Raji (cell line): Measurements from ENCODE around the gene KRT79.

Source experiments
- POLR2A ChIP-seq: IDR thresholded peaks from 2 replicates; pipeline ENCODE4 v1.6.1; 2011; ENCODE audit warnings: low read depth, low read length, control low read depth; ENCODE audit not compliant: insufficient read depth

The KRT79 gene

DNA sequence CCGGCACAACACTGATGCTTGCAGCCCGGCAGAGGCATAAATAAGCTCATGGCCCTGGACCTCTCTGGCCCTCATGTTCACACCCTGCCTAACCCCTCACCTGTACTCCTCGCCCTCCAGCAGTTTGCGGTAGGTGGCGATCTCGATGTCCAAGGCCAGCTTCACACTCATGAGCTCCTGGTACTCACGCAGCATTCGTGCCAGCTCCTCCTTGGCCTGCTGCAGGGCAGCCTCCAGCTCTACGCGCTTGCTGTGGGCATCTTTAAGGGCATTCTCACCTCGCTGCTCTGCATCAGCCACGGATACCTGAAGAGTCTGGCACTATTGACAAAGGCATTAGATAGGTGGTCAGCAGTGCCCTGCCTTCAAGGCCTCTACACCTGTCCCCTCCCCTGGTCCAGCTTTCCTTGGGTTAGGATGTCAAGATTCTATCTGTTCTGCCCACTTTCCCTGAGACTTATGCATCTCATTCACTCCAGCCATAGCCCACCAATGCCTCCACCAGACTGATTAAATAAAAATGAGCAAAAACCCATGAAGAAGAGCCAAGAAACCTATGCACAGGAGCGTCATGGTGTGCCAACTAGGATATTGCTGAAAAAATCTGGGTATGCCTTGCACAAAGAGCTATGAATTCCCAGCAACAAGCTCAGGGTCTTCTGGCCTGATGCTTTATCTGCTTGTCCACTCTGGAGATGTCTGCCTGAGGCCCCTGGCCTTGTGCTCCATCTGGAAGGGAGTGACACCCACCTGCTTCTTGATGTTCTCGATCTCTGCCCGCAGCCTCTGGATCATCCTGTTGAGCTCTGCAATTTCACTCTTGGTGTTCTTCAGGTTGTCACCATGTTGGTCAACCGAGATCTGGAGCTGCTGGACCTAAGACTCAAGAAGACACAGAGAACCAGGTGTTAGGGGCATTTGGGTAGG, 26.3 kb downstream of the KRT79 start:
- TF ChIP-seq POLR2A = no peak

DNA sequence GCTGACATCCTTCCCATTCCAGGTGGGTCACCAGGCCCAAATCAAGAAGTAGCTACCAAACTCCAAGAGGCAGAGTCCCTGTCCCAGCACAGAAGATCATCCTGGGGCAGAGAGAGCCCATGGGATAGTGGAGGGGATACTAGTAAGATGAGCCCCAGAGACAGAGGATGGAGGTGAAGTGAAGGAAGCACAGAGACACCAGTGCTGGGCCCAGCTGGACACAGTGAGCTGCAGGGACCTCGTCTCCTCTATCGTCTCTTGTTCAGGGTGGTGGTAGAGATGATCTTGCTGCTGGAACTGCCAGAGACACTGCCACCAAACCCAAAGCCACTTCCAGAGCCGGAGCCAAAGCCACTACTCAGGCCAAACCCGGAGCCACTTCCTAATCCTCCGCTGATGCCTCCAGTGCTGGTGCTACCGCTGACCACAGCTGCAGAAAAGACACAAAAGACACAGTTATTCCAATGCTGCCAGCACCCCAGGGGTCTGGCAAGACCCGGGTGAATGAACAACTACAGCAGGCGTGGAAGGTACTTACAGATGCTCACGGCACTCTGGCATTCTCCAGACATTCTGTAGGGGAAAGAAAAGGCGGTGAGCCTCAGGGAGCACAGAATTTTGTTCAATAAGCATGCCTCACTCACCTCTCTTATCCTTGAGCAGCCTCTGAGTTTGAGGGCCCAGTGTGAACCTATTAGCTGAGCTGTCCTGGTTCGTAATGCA, 27.1 kb downstream of the KRT79 start:
- TF ChIP-seq POLR2A = no peak

DNA sequence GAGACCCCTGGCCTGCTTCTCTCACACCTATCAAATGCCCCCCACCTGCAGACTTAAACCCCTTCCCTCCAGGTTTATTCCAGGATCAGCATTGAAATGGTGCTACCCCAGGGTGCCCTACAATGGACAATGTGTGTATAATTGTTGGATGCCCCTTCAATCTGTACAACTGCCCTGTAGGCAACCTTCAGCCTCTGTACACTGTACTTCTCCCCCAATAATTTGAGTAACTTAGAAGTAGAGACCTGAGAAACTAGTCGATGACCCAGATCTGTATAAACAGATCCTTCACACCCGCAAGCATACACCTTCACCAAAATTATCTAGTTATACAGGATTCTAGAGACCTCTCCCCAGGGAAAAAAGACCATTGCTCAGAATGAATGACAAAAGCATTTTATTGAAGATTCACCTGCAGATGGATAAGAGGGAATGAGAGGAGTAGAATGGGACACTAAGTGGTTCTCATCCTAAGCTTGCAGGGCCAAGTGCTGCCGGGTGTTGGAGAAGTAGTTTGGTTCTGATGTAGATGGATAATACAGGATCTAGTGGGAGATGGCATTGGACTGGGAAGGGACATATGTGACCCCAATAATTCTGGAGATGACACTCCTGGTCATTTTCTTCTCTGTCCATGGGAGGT, 27.8 kb downstream of the KRT79 start:
- TF ChIP-seq POLR2A = no peak

DNA sequence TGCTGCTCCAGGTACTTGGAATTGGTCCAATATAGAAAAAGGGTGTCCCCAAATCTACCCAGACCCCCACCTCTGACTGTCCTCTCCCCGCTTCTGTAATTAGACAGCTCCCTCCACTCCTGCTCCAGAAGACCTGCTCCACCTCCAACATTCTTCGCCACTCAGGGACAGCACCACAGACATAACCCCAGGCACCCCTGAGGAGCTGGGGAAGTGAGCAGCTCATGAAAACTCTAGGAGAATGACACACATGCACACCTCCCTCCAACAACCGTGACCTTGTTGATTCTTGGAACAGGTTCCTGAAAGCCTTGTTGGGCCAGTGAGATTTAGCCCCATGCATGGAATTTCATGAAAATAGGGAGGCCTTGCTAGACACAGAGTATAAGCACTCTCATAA, 28.4 kb downstream of the KRT79 start:
- no peak for TF ChIP-seq POLR2A

DNA sequence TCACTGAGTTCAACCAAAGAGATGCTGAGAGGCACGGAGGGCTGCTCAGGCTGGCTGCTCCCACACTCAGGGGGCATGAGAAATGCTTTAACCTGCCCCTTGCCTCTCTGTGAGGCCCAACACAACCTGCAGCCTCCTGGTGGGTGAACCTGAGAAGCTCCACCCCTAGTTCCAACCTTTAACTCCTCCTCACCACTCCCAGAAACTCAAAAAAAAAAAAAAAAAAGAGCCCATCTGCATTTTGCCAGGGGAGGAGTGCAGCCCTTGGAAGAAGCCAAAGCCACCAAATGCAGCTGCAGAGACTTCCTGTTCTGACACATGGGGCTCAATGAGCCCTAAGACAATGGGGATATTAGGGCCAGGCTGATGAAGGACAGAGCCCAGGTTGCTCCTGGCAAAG, 29.1 kb downstream of the KRT79 start:
- no peak for TF ChIP-seq POLR2A

DNA sequence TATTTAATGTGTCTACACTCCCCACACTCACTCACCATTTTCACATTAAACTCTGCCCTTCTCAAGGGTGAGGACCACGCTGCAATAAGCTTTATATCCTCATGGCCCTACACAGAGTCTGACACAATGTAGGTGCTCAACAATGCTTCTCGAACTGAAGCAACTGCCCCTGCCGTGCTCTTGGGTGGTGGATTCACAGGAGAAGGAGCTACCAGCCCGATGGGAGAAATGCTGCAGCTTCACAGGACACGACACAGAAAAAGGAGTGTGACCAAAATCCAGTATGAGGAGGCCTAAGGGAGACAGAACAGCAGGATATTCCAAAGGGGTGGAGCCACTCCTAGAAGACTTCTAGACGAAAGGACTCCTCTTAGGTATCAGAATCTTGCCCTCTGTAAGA, 31.7 kb downstream of the KRT79 start:
- no peak for TF ChIP-seq POLR2A

DNA sequence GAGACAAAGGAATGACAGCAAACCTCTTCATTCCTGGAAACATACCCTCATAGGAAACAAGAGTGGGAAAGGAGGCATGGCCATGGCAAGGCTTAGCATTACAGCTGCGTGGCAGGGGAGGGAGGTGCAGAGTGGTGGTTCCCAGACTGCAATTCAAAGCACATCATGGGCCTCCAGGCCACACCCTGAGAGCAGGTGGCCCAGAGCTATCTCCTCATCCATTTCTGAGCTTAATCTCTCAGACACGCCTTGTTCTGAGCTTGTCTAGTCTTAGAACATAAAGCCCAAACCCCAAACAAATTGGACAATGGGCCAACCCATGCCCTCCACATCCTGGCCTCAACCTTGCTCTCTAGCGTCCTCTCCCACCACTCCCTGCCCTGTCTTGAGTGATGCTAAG, 32.3 kb downstream of the KRT79 start:
- TF ChIP-seq POLR2A = no peak

DNA sequence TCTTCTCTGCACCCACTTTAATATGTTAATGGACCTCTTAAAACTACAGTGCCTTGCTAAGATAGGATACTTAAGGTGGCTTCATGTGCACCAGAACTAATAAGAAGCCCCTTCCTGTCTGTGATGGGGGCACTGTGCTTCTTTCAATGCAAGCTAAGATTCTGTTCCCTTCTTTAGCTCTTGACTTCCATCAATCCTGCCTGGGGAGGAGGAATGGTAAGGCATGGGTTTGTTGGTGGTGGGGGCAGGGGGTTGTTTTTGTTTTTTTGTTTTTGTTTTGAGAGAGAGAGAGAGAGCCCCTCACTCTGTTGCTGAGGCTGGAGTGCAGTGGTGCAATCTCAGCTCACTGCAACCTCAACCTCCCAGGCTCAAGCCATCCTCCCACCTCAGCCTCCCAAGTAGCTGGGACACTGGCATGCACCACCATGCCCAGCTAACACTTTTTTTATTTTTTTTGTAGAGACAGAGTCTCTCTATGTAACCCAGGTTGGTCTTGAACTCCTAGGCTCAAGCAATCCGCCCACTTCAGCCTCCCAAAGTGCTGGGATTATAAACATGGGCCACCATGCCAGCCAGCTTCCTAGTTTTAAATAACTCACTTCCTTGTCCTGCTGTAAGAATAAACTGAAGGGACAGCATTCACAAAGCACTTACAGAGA, 33.7 kb downstream of the KRT79 start:
- no peak for TF ChIP-seq POLR2A

DNA sequence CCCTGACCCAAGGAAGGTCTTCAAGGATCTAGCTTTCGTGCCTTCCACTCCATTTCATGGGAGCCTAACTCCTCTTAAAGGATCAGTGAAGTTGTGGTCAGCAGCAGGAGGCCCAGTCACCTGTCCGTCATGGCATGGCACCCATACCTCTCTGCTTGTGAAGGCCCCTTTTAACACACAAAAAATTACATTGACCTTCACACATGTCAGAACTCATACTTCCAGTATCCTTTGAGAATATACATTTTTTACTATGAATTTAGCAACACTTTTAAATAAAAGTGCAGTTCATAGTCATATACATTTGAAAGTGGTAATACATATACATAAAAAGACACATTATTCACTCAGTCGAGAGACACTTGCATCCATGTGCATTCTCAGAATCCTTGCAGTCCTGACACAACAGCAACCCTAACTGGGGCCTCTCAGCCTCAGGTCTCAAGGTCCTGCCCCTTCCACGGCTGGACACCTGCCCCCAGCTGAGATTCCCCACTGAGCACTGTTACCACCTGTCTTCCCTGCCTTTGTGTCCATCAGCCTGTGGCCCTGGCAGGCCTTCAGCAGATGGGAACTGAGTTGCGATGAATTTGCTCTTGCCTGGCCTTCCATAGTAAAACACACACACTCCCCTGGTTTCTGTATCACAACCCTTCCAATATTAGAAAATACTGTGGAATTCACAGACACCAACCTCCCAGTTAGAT, 34.5 kb downstream of the KRT79 start:
- no peak for TF ChIP-seq POLR2A

DNA sequence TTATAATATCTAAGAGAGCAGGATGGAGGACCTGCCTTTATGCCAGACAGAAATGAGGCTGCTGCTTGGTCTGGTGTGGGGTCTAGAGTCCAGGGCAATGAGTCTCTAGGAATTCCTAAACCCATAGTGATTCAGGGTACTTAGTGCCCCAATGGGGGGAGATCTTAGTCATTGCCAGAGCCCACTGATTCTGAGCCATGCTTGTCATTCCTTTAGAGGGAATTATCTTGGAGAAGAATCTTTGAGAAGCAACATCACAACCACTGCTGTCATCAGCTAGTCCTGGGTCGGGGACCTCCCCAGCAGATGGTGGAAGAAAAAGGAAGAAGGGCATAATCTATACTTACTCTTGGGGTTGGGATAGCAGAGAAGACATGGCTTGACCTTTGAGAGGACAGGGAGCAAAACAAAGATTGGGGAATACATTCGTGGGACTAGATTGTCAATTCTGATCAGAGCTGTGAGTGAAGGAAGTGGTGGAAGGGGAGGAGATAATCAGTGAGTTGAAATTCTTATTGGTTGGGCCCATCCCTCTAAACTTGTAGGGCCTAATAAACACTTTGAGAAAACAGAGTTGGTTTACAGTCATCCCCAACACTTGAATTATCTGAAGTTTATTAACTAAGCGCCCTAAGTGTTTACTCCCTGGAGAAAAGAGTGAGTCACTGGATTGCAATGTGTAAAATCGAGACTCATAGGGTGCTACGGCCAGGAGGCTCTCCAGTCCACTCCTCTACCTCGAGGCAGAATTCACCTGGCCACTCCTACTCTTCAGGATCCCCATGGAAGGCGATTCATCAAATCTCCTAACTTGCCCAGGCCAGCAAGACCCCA, 35.2 kb downstream of the KRT79 start:
- no peak for TF ChIP-seq POLR2A

DNA sequence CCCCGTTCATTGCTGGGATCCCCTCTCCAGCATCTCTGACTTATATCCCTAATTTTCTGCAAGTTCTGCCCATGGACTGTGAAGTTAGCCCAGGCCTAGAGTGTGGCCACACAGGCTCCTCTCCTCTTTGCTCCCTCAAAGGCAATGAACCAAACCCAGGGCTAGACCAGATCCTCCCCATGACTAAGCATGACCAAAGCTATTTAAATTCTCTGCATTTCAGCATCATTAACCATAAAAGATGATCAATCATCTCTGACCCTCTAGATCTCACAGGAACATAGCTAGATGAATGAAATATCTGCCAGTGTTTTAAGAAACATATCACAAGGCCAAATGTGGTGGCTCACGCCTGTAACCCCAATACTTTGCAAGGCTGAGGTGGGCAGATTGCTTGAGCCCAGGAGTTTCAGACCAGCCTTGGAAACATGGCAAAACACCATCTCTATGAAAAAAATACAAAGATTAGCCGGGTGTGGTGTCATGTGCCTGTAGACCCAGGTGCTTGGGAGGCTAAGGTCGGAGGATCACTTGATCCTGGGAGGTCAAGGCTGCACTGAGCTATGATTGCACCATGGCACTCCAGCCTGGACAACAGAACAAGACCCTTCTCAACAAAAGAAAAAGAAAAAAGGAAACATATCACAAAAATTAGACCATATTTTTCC, 36.0 kb downstream of the KRT79 start:
- TF ChIP-seq POLR2A = no peak

DNA sequence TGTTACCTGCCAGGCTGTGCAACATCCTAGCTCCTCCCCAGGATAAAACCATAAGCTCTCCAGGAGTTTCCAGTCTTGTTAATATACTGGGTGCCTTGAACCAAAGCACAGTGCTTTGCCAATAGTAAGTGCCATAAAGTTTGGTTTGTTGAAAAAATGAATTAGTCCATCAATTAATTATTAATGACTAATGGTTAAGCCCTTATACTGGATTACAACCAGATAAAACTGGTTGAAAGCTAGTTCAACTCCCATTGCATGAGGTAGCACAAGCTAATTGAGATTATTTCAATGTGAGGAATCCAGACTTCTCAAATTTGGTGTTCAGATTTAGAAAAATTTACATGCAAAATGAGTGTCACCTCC, 36.6 kb downstream of the KRT79 start:
- no peak for TF ChIP-seq POLR2A

DNA sequence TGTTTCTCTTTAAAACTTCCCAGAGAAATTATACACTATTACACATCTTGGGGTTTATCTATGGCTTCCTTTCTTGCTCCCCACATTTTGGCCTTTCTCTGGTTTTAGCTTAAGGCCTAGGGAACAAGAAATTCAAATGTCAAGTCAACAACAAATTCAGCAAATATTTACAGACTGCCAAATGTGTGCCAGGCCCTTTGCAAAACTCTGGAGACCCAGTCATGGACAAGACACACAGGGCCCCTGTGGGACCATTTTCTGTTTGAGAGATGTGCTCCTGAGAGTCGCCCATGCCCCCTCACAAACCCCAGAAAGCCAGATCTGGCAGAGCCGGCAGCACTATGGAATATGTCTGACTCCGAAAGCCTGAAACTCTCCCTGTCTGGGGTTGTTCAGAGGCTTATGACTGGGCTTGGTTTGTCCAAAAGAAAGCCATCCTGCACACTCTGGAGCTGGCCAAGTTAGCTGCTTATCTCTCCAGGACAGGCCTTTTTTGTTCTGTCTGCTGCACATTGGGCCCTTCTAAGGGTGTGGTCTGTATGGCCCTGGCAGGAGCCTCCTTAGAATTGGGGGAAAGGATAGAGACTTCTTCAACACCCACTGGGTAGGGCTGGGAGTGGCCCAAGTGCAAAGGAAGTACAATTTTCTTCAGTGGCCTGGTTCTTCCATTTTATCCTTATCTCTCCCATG, 37.1 kb downstream of the KRT79 start:
- TF ChIP-seq POLR2A = no peak
